Measurements from ENCODE around the gene ARMH3. TPM values are rescaled to one million over a fixed set of nuclear protein-coding genes. Genes with fewer than 3 reads are reported as not detected.

The ARMH3 gene
- total RNA-seq, 1 experiment from 2014 or later: 17.1 TPM

- Mint-ChIP-seq H3K4me3 (no peak overlapping the region), H3K27me3 (ENCODE audit: low read depth) (no peaks in the 10 kb centered on the region), H3K27ac (no peak overlapping the region), H3K4me1 (no peaks in the 10 kb centered on the region), H3K36me3 (0 out of 2 replicates have a peak, but pooled peaks cover 6% of the 10 kb centered on the region), H3K9me3 (peaks cover 3% of the 10 kb centered on the region; the same call in 1 of the 2 replicates)
- ChIA-PET CTCF (interaction anchor here (1.8 kb wide), 3 partner anchors 51 to 100 kb away, joined by 7 to 9 read pairs (median 9); no protein-coding TSS in a partner anchor), POLR2A (interaction anchor here (0.6 kb wide), 1 partner anchor 1409 kb away, joined by 5 read pairs; no protein-coding TSS in a partner anchor)
- ATAC-seq: no peak
- no peak for DNase-seq (ENCODE audit: low spot score)
- TF ChIP-seq ELF4 (CRISPR knock-in tag; IDR thresholded peaks at IDR 0.05; ENCODE audit: low read depth): no peak
- no peak for TF ChIP-seq HMGA2 (CRISPR knock-in tag; IDR thresholded peaks at IDR 0.05)
- no peak for TF ChIP-seq CTCF (IDR thresholded peaks at IDR 0.05)
- no peak for TF ChIP-seq AFF4 (CRISPR knock-in tag; IDR thresholded peaks at IDR 0.05; ENCODE audit: borderline replicate concordance)
- TF ChIP-seq PREB (CRISPR knock-in tag; IDR thresholded peaks at IDR 0.05; ENCODE audit: borderline replicate concordance): no peak
- TF ChIP-seq EMX1 (CRISPR knock-in tag; IDR thresholded peaks at IDR 0.05): no peak
- no peak for TF ChIP-seq FOXJ3 (CRISPR knock-in tag; IDR thresholded peaks at IDR 0.05; ENCODE audit: borderline replicate concordance)
- no peak for TF ChIP-seq SOX15 (CRISPR knock-in tag; IDR thresholded peaks at IDR 0.05)
- TF ChIP-seq ZNF219 (CRISPR knock-in tag; IDR thresholded peaks at IDR 0.05; ENCODE audit: borderline replicate concordance): no peak
- no peak for TF ChIP-seq FOXP4 (CRISPR knock-in tag; IDR thresholded peaks at IDR 0.05)
- no peak for TF ChIP-seq ATF6 (CRISPR knock-in tag; IDR thresholded peaks at IDR 0.05)
- TF ChIP-seq CDX4 (CRISPR knock-in tag; IDR thresholded peaks at IDR 0.05; ENCODE audit: borderline replicate concordance): no peak
- no peak for TF ChIP-seq E2F4 (CRISPR knock-in tag; IDR thresholded peaks at IDR 0.05; ENCODE audit: borderline replicate concordance, low read depth)
- TF ChIP-seq ZNF317 (CRISPR knock-in tag; IDR thresholded peaks at IDR 0.05; ENCODE audit: borderline replicate concordance, low read depth): no peak
- TF ChIP-seq PRDM15 (CRISPR knock-in tag; IDR thresholded peaks at IDR 0.05): no peak
- TF ChIP-seq NFYB (CRISPR knock-in tag; conservative IDR thresholded peaks at IDR 0.05; ENCODE audit: low read depth): no peak
Measured at GRCh38 chr10:101940916-101941315, 115.1 kb downstream of the ARMH3 start.
